ENCODE data around the gene UQCC2.

Gene UQCC2

DNA sequence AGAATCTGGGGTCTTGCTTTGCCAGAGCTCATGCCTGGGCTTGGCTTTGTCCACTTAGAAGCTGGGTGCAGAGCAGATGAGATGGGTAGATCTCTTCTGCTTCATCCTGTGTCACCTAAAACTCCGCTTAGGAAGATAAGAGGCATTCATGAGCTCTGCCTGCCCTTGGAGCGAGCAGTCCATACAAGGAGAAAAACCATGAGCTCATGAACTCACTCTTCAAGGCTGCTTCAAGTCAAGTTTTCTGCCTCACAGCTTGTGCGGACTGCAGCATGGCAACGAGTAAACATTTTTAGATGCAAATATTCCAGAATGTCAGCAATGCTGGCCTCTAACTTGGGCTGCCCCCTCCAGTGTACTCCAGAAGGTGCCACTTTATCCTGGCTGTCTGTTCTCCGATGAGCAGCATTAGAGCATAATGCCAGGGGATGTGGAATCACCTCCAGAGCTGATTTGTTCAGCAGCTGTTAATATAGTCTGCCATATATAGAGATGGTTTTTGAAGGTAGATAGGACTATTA is 10.7 kb upstream of the UQCC2 start:
- TF ChIP-seq POLR2A (IDR thresholded peaks at IDR 0.05; ENCODE audit: low read depth, low read length) (no peak), TAF1 (IDR thresholded peaks at IDR 0.05; ENCODE audit: borderline replicate concordance, low read depth, low read length) (no peak), POLR2AphosphoS5 (IDR thresholded peaks at IDR 0.05; ENCODE audit: low read depth, low read length) (no peak)
- DNase-seq (ENCODE audit: insufficient read length) (no peak), FAIRE-seq (no peak)

DNA sequence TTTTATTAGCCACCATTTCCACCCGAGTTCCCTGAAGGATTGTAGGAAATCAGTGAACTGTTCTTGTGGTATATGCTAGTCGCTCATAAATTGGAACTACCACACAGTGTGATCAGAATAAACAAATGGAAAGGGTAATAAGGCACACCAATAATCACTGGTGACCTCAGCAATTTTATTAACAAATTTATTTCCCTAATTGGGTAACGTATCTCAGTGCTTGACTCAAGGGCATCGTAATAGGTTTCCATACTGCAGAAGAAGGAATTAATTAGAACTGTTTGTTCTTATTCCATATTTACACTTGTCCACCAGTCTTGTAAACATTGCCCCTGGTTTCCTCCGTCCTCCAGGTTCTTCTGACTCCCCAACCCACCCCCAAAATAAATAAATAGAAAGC is 10.0 kb upstream of the UQCC2 start:
- no peak for FAIRE-seq
- TF ChIP-seq TAF1 (IDR thresholded peaks at IDR 0.05; ENCODE audit: borderline replicate concordance, low read depth, low read length): no peak
- no peak for TF ChIP-seq POLR2AphosphoS5 (IDR thresholded peaks at IDR 0.05; ENCODE audit: low read depth, low read length)
- no peak for TF ChIP-seq POLR2A (IDR thresholded peaks at IDR 0.05; ENCODE audit: low read depth, low read length)
- DNase-seq (ENCODE audit: insufficient read length): no peak

DNA sequence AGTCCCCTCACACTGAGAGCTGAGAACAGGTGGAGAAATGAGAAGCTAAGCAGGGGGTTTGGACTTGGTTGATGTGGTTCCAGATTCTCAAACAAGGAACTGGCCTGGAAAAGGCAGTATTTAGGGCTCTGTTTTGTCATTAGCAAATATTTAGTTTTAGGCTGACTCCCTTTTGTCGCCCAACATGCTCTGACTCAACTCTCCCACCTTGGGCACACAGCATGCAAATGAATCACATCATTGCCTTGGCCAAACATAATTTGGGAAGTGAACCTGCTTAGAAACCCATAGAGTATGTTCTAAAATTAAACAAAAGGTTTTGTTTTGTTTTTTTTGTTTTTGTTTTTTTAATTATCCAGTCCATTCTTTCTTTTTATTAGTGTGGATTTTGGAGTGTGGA is 9.5 kb upstream of the UQCC2 start:
- DNase-seq (ENCODE audit: insufficient read length): no peak
- FAIRE-seq: no peak
- no peak for TF ChIP-seq POLR2AphosphoS5 (IDR thresholded peaks at IDR 0.05; ENCODE audit: low read depth, low read length)
- no peak for TF ChIP-seq TAF1 (IDR thresholded peaks at IDR 0.05; ENCODE audit: borderline replicate concordance, low read depth, low read length)
- TF ChIP-seq POLR2A (IDR thresholded peaks at IDR 0.05; ENCODE audit: low read depth, low read length): no peak

DNA sequence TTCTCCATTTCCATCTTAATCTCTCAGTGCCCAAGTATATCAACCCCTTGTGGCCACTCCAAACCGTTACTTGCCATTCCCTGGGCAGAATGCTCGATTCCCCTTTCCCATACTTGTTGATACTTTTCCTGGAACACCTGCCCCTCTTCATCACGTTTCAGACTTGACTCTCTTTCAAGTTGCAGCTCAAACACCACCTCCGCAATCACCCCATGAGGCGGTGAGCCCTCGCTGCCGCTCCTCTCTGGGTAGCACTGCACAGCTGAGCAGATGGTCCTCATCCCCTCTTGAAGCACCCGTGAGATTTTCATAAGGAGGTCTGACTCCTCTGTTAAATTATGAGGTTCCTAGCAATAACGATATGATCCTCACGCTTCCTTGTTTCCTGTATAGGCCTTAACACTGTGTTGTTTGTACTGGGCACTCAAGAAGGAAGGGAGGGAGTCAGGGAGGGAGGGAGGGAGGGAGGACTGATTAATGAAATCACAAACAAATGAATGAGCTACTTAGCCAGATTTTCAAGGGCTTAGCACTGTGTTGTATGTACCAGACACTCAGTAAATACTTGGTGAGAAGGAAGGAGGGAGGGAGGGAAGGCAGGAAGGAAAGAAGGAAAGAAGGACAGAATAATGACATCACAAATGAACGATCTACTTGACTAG is 8.0 kb upstream of the UQCC2 start:
- FAIRE-seq: no peak
- no peak for DNase-seq (ENCODE audit: insufficient read length)
- no peak for TF ChIP-seq POLR2A (IDR thresholded peaks at IDR 0.05; ENCODE audit: low read depth, low read length)
- no peak for TF ChIP-seq TAF1 (IDR thresholded peaks at IDR 0.05; ENCODE audit: borderline replicate concordance, low read depth, low read length)
- TF ChIP-seq POLR2AphosphoS5 (IDR thresholded peaks at IDR 0.05; ENCODE audit: low read depth, low read length): no peak

DNA sequence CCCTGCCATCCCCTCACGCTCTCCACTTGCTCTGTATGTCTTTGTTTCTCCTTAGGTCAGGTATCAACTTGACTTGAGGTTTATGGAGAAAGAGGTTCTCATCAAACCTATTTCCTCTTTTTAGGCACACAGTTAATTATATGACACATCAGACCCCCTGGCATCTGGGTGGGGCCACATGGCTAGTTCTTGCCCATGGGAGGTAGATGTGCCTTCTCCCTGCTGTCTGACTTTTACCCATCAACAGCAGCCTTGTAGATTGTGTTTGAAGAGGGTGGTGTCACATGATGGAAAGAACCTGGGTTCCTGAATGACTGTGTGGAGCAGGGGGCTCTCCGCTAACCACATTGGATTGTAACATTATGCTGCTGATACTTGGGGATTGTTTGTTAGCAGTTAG is 7.2 kb upstream of the UQCC2 start:
- DNase-seq (ENCODE audit: insufficient read length) (no peak), FAIRE-seq (no peak)
- TF ChIP-seq POLR2AphosphoS5 (IDR thresholded peaks at IDR 0.05; ENCODE audit: low read depth, low read length): no peak
- TF ChIP-seq POLR2A (IDR thresholded peaks at IDR 0.05; ENCODE audit: low read depth, low read length): no peak
- no peak for TF ChIP-seq TAF1 (IDR thresholded peaks at IDR 0.05; ENCODE audit: borderline replicate concordance, low read depth, low read length)

DNA sequence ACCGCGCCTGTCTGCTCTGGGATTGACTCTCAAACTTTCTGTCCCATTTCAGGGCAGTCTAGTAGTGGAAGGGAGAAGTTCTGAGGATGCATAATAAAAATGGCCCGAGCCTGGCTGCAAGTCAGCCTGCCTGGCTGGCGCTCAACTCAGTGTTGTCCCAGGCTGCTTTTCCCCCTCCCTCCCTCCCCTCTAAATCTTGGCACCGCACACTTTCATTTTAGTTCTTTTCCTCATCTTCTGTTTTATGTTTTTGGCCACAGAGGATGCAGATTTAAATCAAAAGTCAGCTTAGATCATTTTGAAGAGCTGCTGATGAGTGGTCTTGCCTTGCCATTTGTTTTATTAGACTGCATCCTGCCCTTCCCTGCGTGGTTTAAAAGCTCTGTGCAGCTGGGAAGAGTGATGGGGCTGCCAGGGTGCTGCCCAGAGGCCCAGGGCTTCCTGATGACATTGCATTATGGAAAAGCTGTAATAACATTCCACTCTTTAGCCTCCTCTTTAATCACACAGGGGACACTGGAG is 6.5 kb upstream of the UQCC2 start:
- DNase-seq (ENCODE audit: insufficient read length) (no peak), FAIRE-seq (no peak)
- TF ChIP-seq POLR2A (IDR thresholded peaks at IDR 0.05; ENCODE audit: low read depth, low read length) (no peak), TAF1 (IDR thresholded peaks at IDR 0.05; ENCODE audit: borderline replicate concordance, low read depth, low read length) (no peak), POLR2AphosphoS5 (IDR thresholded peaks at IDR 0.05; ENCODE audit: low read depth, low read length) (no peak)

DNA sequence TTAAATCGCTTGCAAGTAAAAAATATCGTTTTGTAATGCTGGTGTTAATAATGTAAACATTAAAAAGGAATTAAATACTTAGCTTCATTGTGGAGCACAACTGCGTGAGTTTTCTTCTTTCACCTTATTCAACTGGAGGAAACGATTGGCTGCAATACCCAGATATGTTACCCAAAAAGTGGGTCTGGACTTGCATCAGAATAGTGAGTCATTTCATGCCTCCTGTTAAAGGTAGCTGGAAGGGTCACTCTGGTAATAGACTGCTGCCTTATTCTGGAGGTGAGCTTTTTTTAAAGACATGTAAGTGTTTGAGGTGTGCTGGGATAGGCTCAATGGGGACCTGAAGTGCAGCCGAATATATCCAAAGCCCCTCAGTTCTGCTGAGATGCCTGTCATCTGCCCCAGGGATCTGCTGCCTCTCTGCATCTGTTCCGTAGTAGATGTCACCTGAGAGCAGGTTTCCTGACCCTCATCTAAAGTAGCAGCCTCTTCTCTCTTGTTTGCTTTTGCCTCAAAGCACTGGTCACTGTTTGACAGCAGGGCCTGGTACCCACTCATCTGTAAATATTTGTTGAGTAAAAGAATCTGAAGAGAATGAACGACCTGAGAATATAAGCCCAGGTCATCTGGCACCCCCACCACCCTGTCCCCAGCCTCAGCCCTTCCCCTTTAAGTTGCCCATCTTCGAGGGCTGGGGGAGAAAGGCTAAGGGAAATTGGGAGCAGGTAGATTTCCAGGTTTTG is 5.6 kb upstream of the UQCC2 start:
- DNase-seq (ENCODE audit: insufficient read length): no peak

DNA sequence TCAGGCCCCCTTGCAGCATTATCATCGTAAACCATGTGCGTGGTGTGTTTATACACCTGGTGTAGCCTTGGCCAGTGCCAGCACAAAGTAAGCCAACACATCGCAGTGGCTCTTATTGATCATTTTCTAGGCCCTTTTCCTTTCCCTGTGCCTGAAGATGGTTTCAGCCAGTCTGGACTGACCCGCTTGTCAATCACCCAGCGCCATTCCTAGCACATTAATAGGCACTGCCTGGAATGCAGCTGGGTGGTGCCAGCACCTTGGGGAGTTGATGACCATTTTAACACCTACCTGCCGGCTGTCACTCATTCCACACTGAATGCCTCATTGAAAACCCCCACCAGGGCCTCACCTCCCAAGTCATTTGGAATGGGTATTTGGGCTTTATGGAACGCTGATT is 4.9 kb upstream of the UQCC2 start:
- TF ChIP-seq POLR2AphosphoS5 (IDR thresholded peaks at IDR 0.05; ENCODE audit: low read depth, low read length) (no peak), TAF1 (IDR thresholded peaks at IDR 0.05; ENCODE audit: borderline replicate concordance, low read depth, low read length) (no peak), POLR2A (IDR thresholded peaks at IDR 0.05; ENCODE audit: low read depth, low read length) (no peak)
- no peak for DNase-seq (ENCODE audit: insufficient read length)
- FAIRE-seq: no peak

More for the DNA sequence above, 5.6 kb upstream of the UQCC2 start:
- FAIRE-seq: no peak
- TF ChIP-seq TAF1 (IDR thresholded peaks at IDR 0.05; ENCODE audit: borderline replicate concordance, low read depth, low read length) (no peak), POLR2A (IDR thresholded peaks at IDR 0.05; ENCODE audit: low read depth, low read length) (no peak), POLR2AphosphoS5 (IDR thresholded peaks at IDR 0.05; ENCODE audit: low read depth, low read length) (no peak)

DNA sequence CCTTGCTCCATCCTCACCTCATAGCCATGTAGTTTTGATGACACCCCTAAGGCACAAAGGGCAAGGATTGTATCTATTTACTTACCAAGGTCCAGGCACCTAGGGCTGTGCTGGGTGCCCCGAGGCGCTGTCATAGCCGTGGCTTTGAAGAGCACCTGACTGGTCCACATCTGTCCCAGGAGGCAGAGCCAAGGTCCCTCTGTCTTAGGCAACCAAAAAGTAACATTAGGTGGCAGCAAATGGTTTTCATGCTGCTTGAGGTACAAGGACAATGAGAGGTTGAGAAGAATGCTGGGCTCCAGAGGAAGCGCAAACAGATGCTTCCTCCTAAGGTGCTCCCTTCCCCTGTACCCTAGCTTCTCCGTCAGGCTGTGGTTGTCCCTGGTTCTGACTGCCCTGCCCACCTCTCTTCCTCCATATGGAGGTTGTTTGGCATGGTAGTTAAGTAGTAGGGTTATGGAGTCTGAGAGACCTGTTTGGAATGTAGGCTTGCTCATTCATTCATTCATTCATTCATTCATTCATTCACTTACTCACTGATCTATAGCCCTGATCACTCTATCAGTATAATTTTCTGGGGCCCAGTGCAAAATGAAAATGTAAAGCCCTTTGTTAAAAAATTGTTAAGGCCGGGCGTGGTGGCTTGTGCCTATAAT is 3.0 kb upstream of the UQCC2 start:
- TF ChIP-seq TAF1 (IDR thresholded peaks at IDR 0.05; ENCODE audit: borderline replicate concordance, low read depth, low read length) (no peak), POLR2A (IDR thresholded peaks at IDR 0.05; ENCODE audit: low read depth, low read length) (no peak), POLR2AphosphoS5 (IDR thresholded peaks at IDR 0.05; ENCODE audit: low read depth, low read length) (no peak)
- DNase-seq (ENCODE audit: insufficient read length): no peak
- FAIRE-seq: no peak

DNA sequence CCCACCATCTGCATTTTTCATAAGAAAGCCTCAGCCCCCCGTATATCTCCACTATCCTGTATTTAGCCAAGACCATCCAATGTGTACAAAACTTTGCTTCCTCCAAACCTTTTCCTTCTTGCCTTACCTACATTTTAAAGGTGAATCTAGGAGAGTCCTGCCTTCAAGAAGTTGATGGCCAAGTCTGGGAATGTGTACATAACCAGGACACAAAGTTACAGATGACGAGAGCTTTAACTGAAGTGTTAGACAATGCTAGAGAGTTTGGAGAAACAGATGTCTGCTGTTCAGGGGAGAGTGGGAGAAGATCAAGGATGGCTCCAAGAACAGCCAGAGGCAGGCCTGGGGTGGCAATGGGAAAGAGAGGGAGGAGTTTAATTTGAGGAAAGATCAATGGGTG is 2.3 kb upstream of the UQCC2 start:
- no peak for TF ChIP-seq TAF1 (IDR thresholded peaks at IDR 0.05; ENCODE audit: borderline replicate concordance, low read depth, low read length)
- no peak for TF ChIP-seq POLR2A (IDR thresholded peaks at IDR 0.05; ENCODE audit: low read depth, low read length)
- no peak for TF ChIP-seq POLR2AphosphoS5 (IDR thresholded peaks at IDR 0.05; ENCODE audit: low read depth, low read length)
- no peak for DNase-seq (ENCODE audit: insufficient read length)
- FAIRE-seq: no peak

DNA sequence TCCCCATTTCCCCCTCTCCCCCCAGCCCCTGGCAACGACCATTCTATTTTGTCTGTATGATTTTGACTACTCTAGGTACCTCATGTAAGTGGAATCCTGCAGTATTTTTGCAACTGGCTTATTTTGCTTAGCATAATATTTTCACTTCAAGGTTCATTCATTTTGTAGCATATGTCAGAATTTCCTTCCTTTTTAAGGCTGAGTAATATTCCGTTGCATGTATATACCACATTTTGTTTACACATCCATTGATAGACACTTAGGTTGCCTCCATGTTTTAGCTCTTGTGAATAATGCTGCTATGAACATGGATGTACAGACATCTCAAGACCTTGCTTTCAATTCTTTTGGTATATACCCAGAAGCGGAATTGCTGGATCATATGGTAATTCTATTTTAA is 1.4 kb upstream of the UQCC2 start:
- DNase-seq (ENCODE audit: insufficient read length): no peak
- TF ChIP-seq POLR2AphosphoS5 (IDR thresholded peaks at IDR 0.05; ENCODE audit: low read depth, low read length) (no peak), POLR2A (IDR thresholded peaks at IDR 0.05; ENCODE audit: low read depth, low read length) (no peak), TAF1 (IDR thresholded peaks at IDR 0.05; ENCODE audit: borderline replicate concordance, low read depth, low read length) (no peak)
- FAIRE-seq: no peak
